ENCODE results near the gene ST3GAL2. TPM values are rescaled to one million over a fixed set of nuclear protein-coding genes. Genes with fewer than 3 reads are reported as not detected.
"Not testable (repeated sequence)": the region's sequence is repeated elsewhere in the genome, so short reads cannot be mapped to it uniquely, and the experiment has no call there.

The ST3GAL2 gene
- total RNA-seq, 2 donors from 2014 or later = 56.4 to 57.8 TPM

- Histone ChIP-seq H3K27me3 (ENCODE audit: control insufficient read depth, insufficient read depth, low read length, poor library complexity, severe bottlenecking) (no peaks in the 10 kb centered on the region), H3K36me3 (ENCODE audit: control insufficient read depth, insufficient read depth, low read length) (no peaks in the 10 kb centered on the region), H3K4me3 (ENCODE audit: low read length) (peak within 1 kb of the TSS; percentile 95), H3K9ac (ENCODE audit: extremely low read depth, low read length, poor library complexity, severe bottlenecking) (peak within 1 kb of the TSS; percentile 93), H3K27ac (ENCODE audit: low read depth, low read length) (peak within 1 kb of the TSS; percentile 98), H3K4me1 (ENCODE audit: control insufficient read depth, insufficient read depth, low read length) (no peaks in the 10 kb centered on the region), H3K9me3 (ENCODE audit: control insufficient read depth, low read length) (peaks cover 13% of the 10 kb centered on the region)
- H3K36me3 Mint-ChIP-seq (ENCODE audit: low read depth) = no peaks in the 10 kb centered on the region
- H3K4me3 Mint-ChIP-seq = peak within 1 kb of the TSS; percentile 75
- H3K4me1 Mint-ChIP-seq = peaks cover 14% of the 10 kb centered on the region
- peak within 1 kb of the TSS; percentile 97 for H3K27ac Mint-ChIP-seq
- DNase-seq = peak; percentile 92
- WGBS, 2 experiments (ENCODE audit: insufficient coverage in 1 of 2, insufficient read length in 1 of 2) = 0% methylated on average over 25 to 67 of the region's 67 CpGs
- TF ChIP-seq CTCF (conservative IDR thresholded peaks at IDR 0.05) = peak; percentile 55
- no peaks in the 10 kb centered on the region for H3K27me3 Mint-ChIP-seq (ENCODE audit: insufficient read depth)
- H3K9me3 Mint-ChIP-seq = peaks cover 13% of the 10 kb centered on the region
Measured at GRCh38 chr16:70454222-70455034, 15.5 kb upstream of the ST3GAL2 start, which contains the start of gene FCSK. Gene FCSK (plus strand): TSS chr16:70454595. CDS start chr16:70463191, 8,596 bp downstream.

GRCh38 chr16:70453892-70454221 is 15.0 kb upstream of the ST3GAL2 start:
- no peaks in the 10 kb centered on the region for H3K4me1 ChIP-seq (ENCODE audit: control insufficient read depth, insufficient read depth, low read length)
- H3K27me3 ChIP-seq (ENCODE audit: control insufficient read depth, insufficient read depth, low read length, poor library complexity, severe bottlenecking) = no peaks in the 10 kb centered on the region
- Mint-ChIP-seq H3K4me1 (peaks cover 14% of the 10 kb centered on the region), H3K4me3 (peak overlapping the region; percentile 75), H3K27ac (peak overlapping the region; percentile 97), H3K36me3 (ENCODE audit: low read depth) (no peaks in the 10 kb centered on the region), H3K27me3 (ENCODE audit: insufficient read depth) (no peaks in the 10 kb centered on the region), H3K9me3 (peaks cover 15% of the 10 kb centered on the region)
- H3K4me3 ChIP-seq (ENCODE audit: low read length) = peak overlapping the region; percentile 95
- TF ChIP-seq CTCF (conservative IDR thresholded peaks at IDR 0.05) = no peak
- peaks cover 18% of the 10 kb centered on the region for H3K9me3 ChIP-seq (ENCODE audit: control insufficient read depth, low read length)
- WGBS, 2 experiments (ENCODE audit: insufficient coverage in 1 of 2, insufficient read length in 1 of 2) = 0 to 1% methylated on average over 4 to 8 of the region's 8 CpGs
- H3K9ac ChIP-seq (ENCODE audit: extremely low read depth, low read length, poor library complexity, severe bottlenecking) = peak overlapping the region; percentile 93
- H3K36me3 ChIP-seq (ENCODE audit: control insufficient read depth, insufficient read depth, low read length) = no peaks in the 10 kb centered on the region
- peak overlapping the region; percentile 98 for H3K27ac ChIP-seq (ENCODE audit: low read depth, low read length)
- DNase-seq = no peak

GRCh38 chr16:70453117-70453891 is 14.4 kb upstream of the ST3GAL2 start:
- no peak for DNase-seq
- peaks cover 14% of the 10 kb centered on the region for H3K4me1 Mint-ChIP-seq
- H3K4me1 ChIP-seq (ENCODE audit: control insufficient read depth, insufficient read depth, low read length) = no peaks in the 10 kb centered on the region

GRCh38 chr16:70451004-70451340 is 12.1 kb upstream of the ST3GAL2 start:
- H3K9me3 Mint-ChIP-seq = peaks cover 15% of the 10 kb centered on the region
- not testable (repeated sequence) for H3K27ac Mint-ChIP-seq; H3K36me3 Mint-ChIP-seq (ENCODE audit: low read depth); H3K27me3 ChIP-seq (ENCODE audit: control insufficient read depth, insufficient read depth, low read length, poor library complexity, severe bottlenecking); DNase-seq; H3K27ac ChIP-seq (ENCODE audit: low read depth, low read length); H3K4me1 Mint-ChIP-seq; H3K9ac ChIP-seq (ENCODE audit: extremely low read depth, low read length, poor library complexity, severe bottlenecking); H3K4me3 Mint-ChIP-seq; H3K4me3 ChIP-seq (ENCODE audit: low read length); H3K4me1 ChIP-seq (ENCODE audit: control insufficient read depth, insufficient read depth, low read length); H3K36me3 ChIP-seq (ENCODE audit: control insufficient read depth, insufficient read depth, low read length); H3K27me3 Mint-ChIP-seq (ENCODE audit: insufficient read depth)
- peaks cover 21% of the 10 kb centered on the region for H3K9me3 ChIP-seq (ENCODE audit: control insufficient read depth, low read length)
- WGBS, 2 experiments (ENCODE audit: insufficient coverage in 1 of 2, insufficient read length in 1 of 2) = 95 to 98% methylated on average over 16 to 23 of the region's 25 CpGs

More at GRCh38 chr16:70453117-70453891, 14.4 kb upstream of the ST3GAL2 start:
- Histone ChIP-seq H3K9ac (ENCODE audit: extremely low read depth, low read length, poor library complexity, severe bottlenecking) (peak overlapping the region; percentile 93), H3K27ac (ENCODE audit: low read depth, low read length) (no peak overlapping the region), H3K27me3 (ENCODE audit: control insufficient read depth, insufficient read depth, low read length, poor library complexity, severe bottlenecking) (no peaks in the 10 kb centered on the region), H3K9me3 (ENCODE audit: control insufficient read depth, low read length) (peaks cover 21% of the 10 kb centered on the region), H3K36me3 (ENCODE audit: control insufficient read depth, insufficient read depth, low read length) (no peaks in the 10 kb centered on the region), H3K4me3 (ENCODE audit: low read length) (peak overlapping the region; percentile 95)
- Mint-ChIP-seq H3K9me3 (peaks cover 15% of the 10 kb centered on the region), H3K27ac (peak overlapping the region; percentile 97), H3K4me3 (peak overlapping the region; percentile 75), H3K36me3 (ENCODE audit: low read depth) (no peaks in the 10 kb centered on the region), H3K27me3 (ENCODE audit: insufficient read depth) (no peaks in the 10 kb centered on the region)
- TF ChIP-seq CTCF (conservative IDR thresholded peaks at IDR 0.05) = no peak
- WGBS, 2 experiments (ENCODE audit: insufficient coverage in 1 of 2, insufficient read length in 1 of 2) = 93 to 94% methylated on average over 8 to 11 of the region's 11 CpGs
